IPS DF 4.7 (cell line): ENCODE measurements around the gene CAST.
A peak's percentile ranks its signal among the peaks of the same experiment; 100 is the strongest.
"Not testable (repeated sequence)": the region's sequence is repeated elsewhere in the genome, so short reads cannot be mapped to it uniquely, and the experiment has no call there.

Source experiments
- DNase-seq: peaks from one replicate; pipeline ENCODE4 v3.0.0-alpha.2; 2013; ENCODE audit warnings: low spot score; ENCODE audit errors: extremely low read depth

The CAST gene

GRCh38 chr5:96661855-96662724 lies at the start of gene CAST:
Gene CAST, plus strand, starts transcription at chr5:96662376. Its CDS starts 47 bp downstream, at chr5:96662423.
- no peak for DNase-seq

DNA sequence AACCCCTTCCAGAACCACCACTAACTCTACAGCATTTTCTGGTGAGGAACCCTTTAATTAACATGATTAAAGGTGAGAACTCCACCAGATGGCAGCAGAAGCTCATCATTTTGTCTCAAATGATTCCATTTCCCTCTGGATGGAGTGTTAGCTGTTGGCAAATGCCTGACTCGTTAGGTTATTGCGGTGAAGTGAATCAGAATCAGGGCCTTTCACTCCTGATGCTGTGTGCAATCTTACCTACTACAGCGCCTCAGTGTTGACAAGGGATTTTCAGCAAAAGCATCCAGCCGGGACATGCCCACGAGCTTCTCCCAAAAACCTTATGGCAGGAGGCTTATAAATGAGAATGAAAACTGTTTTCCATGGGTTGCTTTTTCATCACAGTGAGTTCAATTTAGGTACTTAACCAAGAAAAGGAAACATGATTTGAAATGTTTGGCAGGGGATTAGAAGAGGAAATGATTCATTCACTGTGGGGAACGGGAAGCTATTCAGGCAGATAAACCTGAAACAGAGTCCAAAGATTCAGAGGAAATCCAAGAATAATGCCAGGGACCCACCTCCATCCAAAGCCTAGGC lies 48.0 kb upstream of the CAST start:
- DNase-seq, result peak; percentile 56

GRCh38 chr5:96615223-96615622 lies 47.0 kb upstream of the CAST start:
- no peak for DNase-seq

DNA sequence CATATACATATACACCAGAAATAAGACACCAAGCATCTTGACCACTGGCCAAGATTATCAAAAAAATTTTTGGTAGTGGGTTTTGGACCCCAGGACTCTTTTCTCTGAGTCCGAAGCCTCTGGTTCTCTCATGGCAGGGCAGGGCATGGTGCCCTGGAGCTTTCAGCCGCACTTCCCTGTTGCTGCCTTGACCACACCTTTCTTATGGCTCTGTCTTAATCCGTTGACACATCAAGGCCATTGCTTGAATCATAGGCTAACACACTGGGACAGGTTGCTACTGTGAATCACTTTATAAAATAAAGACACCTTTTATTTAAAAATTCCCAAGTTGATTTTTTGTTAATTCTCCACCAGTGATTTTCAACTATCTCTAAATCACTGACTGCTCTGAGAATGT lies 45.4 kb upstream of the CAST start:
- no peak for DNase-seq

- DNase-seq, result not testable (repeated sequence)
Measured at GRCh38 chr5:96618311-96619016, 43.7 kb upstream of the CAST start.

DNA sequence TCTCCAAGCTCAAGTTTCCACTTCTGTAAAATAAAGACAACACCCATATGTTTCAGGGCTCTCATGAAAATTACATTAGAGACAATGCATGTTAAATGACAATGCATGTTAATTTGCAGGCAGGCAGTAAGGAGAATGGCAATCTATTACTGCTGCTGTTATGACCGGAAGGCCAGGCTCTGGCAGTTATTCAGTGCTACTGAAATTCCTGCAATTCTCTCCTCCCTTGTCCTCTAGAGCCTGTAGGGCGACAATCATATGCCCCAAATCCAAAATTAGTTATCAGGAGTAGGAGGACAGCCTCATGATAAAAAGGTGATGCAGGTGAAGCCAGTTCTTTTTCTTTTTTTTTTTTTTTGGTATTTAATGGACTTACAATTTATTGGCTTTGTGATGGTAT lies 42.2 kb upstream of the CAST start:
- no peak for DNase-seq

GRCh38 chr5:96624596-96624995 lies 37.6 kb upstream of the CAST start:
- no peak for DNase-seq

DNA sequence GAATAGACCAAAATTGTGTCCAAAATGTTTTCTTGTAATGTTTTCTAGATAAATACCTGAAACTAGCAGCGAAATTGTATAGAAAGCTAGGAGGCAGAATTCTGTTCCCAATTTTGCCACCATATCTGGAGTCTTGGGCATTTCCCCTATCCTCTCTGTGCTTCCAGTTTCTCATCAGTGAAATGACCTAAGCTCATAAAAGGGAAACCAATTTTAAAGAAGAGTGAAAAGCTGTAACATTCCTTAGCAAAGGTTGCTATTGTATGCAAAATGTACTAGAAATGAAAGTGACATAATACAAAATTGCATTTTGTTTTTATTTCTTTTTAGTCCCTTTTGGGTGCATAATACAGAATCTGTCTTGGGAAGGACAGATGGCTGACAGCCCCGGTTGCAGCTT lies 36.8 kb upstream of the CAST start:
- DNase-seq, result no peak

- no peak for DNase-seq
Measured at GRCh38 chr5:96626956-96627355, 35.2 kb upstream of the CAST start.

DNA sequence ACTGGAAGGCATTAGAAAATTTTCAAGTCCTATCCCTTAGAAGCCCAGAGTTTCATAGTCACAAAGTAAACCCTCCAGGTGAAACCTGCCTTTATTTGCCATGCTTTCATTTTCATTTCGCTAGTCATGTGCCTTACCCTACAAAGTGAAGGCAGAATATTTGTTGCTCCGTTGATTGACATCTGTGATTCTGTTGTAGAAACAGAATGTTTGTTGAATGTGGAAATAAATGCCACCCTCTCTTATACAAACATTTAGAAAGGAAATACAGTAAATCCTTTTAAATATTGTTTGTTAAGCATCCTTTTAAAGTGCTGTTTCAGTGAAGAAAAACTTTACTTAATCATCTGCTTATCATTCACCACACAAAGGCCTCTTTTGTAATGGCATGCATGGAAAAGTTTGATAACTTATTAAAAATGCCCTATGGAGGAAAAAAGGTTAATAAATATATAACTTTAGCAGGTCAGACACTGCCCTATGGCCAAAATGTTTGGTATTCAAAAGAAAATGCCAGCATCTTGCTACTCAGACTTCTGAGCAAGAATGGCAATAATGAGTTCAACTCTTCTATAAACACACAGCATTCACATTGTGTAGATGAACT lies 34.3 kb upstream of the CAST start:
- no peak for DNase-seq

DNA sequence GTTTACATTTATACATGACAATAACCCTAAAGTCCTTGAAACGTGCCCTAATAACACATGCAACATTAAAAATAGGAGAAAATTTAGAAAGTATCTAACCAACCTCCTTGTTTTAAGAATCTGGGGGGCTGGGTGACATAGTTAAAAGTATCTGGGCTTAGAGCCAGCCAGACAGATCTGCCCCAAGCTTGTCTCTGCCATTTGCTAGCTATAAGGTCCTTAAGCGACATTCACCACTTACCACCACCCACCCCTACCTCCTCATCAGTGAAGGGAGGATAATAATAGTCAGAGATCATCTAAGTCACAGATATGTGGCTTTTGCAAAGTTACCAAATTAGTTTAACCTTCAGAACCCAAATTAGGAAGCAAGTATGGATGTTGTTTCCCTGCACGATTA lies 33.8 kb upstream of the CAST start:
- DNase-seq, result no peak

DNA sequence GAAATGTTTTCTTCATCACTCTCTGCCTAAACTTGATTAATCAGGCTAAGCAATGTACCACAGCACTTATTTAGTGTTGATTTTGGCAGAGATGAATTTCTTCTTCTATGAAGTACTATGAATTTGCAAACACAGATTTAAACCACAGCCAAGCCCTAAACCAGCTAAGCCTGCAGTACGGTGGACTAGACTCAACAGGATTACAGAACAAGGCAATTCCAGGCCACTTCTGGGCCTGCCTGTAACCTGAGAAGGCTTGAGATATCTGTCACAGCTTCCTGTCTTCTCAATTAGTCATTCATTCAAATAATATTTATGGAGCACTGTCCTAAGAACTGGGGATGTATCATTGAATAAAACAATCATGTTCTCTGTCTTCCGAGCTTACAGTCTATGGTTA lies 32.4 kb upstream of the CAST start:
- DNase-seq, result no peak

GRCh38 chr5:96633820-96634219 lies 28.4 kb upstream of the CAST start:
- DNase-seq, result no peak

GRCh38 chr5:96634881-96635280 lies 27.3 kb upstream of the CAST start:
- DNase-seq, result no peak

DNA sequence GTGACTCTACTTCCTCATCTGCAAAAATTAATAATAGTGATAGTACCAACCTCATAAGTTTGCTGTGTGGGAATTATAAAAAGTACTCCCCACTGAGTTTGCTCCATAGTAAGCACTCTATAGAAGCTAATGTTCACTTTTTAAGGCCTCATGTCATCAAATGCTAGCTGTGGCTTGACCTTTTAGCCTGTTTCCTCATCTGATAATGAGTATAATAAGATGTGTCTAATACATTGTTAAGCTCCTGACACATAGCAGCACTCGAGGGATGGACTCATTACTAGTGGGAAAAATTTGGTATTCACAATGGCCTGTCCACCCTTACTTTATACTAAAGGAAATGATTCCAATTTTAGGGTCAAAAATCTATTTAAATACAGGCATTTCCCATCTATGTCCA lies 26.1 kb upstream of the CAST start:
- DNase-seq, result no peak

GRCh38 chr5:96636594-96636993 lies 25.6 kb upstream of the CAST start:
- no peak for DNase-seq

DNA sequence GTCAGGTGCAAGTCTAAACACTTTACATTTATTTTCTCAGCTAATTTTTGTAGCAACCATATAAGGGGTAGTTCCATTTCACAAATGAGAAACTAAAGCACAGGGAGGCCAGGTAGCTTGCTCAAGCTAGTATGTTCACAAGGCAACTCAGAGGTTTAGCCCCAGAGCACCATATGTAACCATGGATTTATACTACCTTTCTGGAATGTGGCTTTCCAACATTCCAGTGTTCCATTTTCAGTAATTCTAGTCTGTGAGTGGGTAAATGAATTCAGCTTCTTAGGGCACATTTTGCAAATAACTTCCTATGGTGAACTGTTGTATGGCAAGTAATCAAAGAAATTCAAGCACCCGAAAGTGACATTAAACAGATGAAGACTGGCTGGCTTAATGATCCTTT lies 25.0 kb upstream of the CAST start:
- no peak for DNase-seq

DNA sequence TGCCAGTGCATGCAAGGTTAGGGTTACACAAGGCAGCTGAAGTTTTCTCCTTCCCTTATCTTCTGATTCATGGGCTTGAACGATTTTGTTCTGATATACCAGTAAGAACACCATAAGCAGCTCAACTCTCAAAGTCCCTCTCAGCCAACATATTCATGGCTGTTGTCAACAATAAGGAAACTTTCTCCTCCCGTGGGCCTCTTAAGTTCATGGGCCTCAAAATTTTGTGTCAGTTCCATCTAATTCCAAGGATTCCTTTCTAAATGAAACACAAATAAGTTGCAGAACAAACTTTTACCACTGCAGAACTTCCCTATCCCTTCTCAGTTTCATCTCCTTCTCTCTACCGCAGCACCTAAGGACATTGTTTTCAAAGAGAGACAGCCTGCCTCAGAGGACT lies 23.6 kb upstream of the CAST start:
- no peak for DNase-seq

DNA sequence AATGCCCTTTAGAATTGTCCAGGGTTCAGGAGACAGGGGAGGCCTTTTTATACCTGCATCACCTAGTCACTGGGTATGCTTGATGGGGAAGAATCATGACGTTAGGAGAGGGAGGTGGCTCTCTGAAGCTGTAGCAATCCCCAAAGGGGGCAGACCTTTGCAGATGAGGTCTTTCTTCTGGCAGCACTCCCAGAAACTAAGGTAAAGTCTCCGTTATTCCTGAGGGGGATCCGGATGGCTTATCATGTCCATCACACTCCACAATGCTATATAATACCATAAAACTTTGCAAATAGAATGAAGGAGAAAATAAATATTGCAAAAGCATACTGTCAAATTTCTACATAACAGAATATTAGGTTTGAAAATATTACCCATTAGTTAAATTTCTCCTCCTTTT lies 21.5 kb upstream of the CAST start:
- no peak for DNase-seq

DNA sequence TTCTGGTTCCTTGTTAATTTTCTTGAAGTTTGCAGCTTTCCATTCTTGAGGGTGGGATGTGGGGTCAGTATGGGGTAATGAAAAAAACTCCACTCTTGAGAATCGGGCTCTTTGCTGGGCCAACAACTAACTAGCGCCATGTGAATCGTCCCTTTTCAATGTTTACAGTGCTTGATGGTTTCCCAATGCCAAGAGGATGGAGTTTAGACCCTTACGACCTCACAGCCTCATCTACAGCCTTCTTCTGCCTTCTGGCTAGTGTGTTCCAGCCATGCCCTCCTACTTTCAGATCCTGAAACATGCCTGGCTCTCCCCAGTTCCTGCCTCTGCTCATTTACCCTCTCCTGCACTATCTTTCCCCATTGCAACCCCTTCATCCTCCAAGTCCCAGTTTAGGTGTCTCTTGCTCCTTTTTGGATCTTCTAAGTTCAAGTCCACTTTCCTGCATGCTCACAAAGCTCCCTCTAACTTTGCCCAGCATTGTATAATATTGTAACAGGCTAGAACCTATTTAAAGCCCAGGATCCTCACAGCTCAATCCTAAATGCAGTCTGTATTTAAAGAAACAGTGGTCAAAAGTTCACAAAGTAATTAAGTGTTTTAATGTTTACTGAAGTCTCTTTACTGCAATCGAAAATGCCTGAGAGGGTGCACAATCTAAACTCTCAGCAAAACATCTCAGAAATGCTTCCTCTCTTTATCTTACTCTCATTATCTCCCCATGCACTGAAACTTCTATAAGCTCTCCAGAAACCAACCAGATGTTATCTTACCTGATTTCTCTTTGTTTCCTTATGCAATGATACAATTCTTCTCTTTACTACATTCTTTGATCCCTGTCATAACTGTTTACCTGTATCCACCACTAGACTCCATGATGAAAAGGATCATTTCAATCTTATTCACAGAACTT lies 20.6 kb upstream of the CAST start:
- no peak for DNase-seq

GRCh38 chr5:96642281-96642640 lies 19.9 kb upstream of the CAST start:
- no peak for DNase-seq
